OCI-LY1 (cell line): ENCODE results near the gene STK16.

Source experiments
- H2AFZ ChIP-seq: fragments of 200-600 bp; sonication (generic), shearing (Covaris generic); 2 replicates; pipeline ENCODE4 v1.6.0; 2014; ENCODE audit warnings: antibody characterized with exemption, mild to moderate bottlenecking, low read length
- H3F3A ChIP-seq: fragments of 200-600 bp; sonication (generic), shearing (Covaris generic); 2 replicates; pipeline ENCODE4 v1.6.0; 2014; ENCODE audit warnings: mild to moderate bottlenecking, antibody characterized with exemption, low read length, moderate library complexity; ENCODE audit not compliant: insufficient read depth
- H3K27ac ChIP-seq: fragments of 200-600 bp; sonication (generic); 2 replicates; pipeline ENCODE4 v1.5.1; 2014; ENCODE audit warnings: low read length, mixed run types, mild to moderate bottlenecking, low read depth; ENCODE audit not compliant: poor library complexity, severe bottlenecking
- H3K27me3 ChIP-seq: fragments of 200-600 bp; sonication (generic); 2 replicates; pipeline ENCODE4 v1.6.0; 2014; ENCODE audit warnings: antibody characterized with exemption, mild to moderate bottlenecking, low read length, moderate library complexity; ENCODE audit not compliant: insufficient read depth
- H3K36me3 ChIP-seq: fragments of 200-600 bp; sonication (generic); 2 replicates; pipeline ENCODE4 v1.6.1; 2014; ENCODE audit warnings: mild to moderate bottlenecking, antibody characterized with exemption, low read length, moderate library complexity, mixed read lengths; ENCODE audit not compliant: insufficient read depth
- H3K4me1 ChIP-seq: fragments of 200-600 bp; sonication (generic); 2 replicates; pipeline ENCODE4 v1.5.1; 2014; ENCODE audit warnings: mild to moderate bottlenecking, low read length, moderate library complexity; ENCODE audit not compliant: insufficient read depth, severe bottlenecking
- H3K4me2 ChIP-seq: fragments of 200-600 bp; sonication (generic), shearing (Covaris generic); 2 replicates; pipeline ENCODE4 v1.6.1; 2014; ENCODE audit warnings: low read length
- H3K4me3 ChIP-seq: fragments of 200-600 bp; sonication (generic); 2 replicates; pipeline ENCODE4 v1.5.1; 2014; ENCODE audit warnings: low read length, low read depth, mild to moderate bottlenecking, mixed read lengths; ENCODE audit not compliant: poor library complexity, severe bottlenecking
- H3K79me2 ChIP-seq: fragments of 200-600 bp; shearing (Covaris generic); 2 replicates; pipeline ENCODE4 v1.6.1; 2016; ENCODE audit warnings: mixed run types, low read length, mixed read lengths; ENCODE audit not compliant: insufficient read depth
- H3K9ac ChIP-seq: fragments of 200-600 bp; sonication (generic), shearing (Covaris generic); 2 replicates; pipeline ENCODE4 v1.6.1; 2014; ENCODE audit warnings: mild to moderate bottlenecking, low read length, mixed read lengths
- H3K9me2 ChIP-seq: fragments of 200-600 bp; sonication (generic), shearing (Covaris generic); 2 replicates; pipeline ENCODE4 v1.6.1; 2014; ENCODE audit warnings: low read depth, mild to moderate bottlenecking, low read length, mixed read lengths
- H3K9me3 ChIP-seq: fragments of 200-600 bp; shearing (Covaris generic); 2 replicates; pipeline ENCODE4 v1.6.1; 2014; ENCODE audit warnings: low read length, mixed read lengths
- H4K20me1 ChIP-seq: fragments of 200-600 bp; sonication (generic), shearing (Covaris generic); 2 replicates; pipeline ENCODE4 v1.6.0; 2016; ENCODE audit warnings: mild to moderate bottlenecking, low read length; ENCODE audit not compliant: insufficient read depth
- CTCF ChIP-seq: fragments of 200-600 bp; sonication (generic), shearing (Covaris generic); IDR thresholded peaks from 2 replicates; pipeline ENCODE4 v1.5.1; 2017; ENCODE audit warnings: mild to moderate bottlenecking, antibody characterized with exemption, low read length, moderate library complexity, mixed read lengths
- EZH2 ChIP-seq: fragments of 200-600 bp; sonication (generic), shearing (Covaris generic); IDR thresholded peaks from 2 replicates; pipeline ENCODE4 v1.8.0; 2017; ENCODE audit warnings: borderline replicate concordance, mixed run types, mild to moderate bottlenecking, antibody characterized with exemption, low read length, moderate library complexity, mixed read lengths

Gene STK16

GRCh38 chr2:219205165-219205538, 40.1 kb upstream of the STK16 start:
- Histone ChIP-seq H3K27me3 (no peaks in the 10 kb centered on the region), H3K9me3 (peaks cover 6% of the 10 kb centered on the region; the same call in 1 of the 2 replicates), H3K4me1 (peaks cover 21% of the 10 kb centered on the region), H3K4me3 (no peak overlapping the region), H3K4me2 (no peak overlapping the region), H4K20me1 (no peaks in the 10 kb centered on the region), H3K79me2 (no peaks in the 10 kb centered on the region), H3K9ac (no peak overlapping the region), H3F3A (0 out of 2 replicates have a peak, but pooled peaks cover 3% of the 10 kb centered on the region), H3K27ac (no peak overlapping the region), H3K36me3 (peaks cover 27% of the 10 kb centered on the region; the same call in 1 of the 2 replicates), H2AFZ (no peak overlapping the region), H3K9me2 (no peaks in the 10 kb centered on the region)
- no peak for TF ChIP-seq CTCF
- no peak for TF ChIP-seq EZH2

- Histone ChIP-seq H3K27me3 (no peaks in the 10 kb centered on the region), H3K4me1 (peaks cover 21% of the 10 kb centered on the region), H3K27ac (peak overlapping the region; percentile 72), H3K4me3 (peak overlapping the region; percentile 70), H4K20me1 (no peaks in the 10 kb centered on the region), H3K79me2 (no peaks in the 10 kb centered on the region), H3K9me2 (no peaks in the 10 kb centered on the region), H3K9ac (peak overlapping the region; percentile 82), H3F3A (0 out of 2 replicates have a peak, but pooled peaks cover 3% of the 10 kb centered on the region), H3K4me2 (peak overlapping the region; percentile 86), H3K9me3 (peaks cover 6% of the 10 kb centered on the region; the same call in 1 of the 2 replicates), H2AFZ (peak overlapping the region; percentile 24; the same call in 1 of the 2 replicates), H3K36me3 (peaks cover 35% of the 10 kb centered on the region; the same call in 1 of the 2 replicates)
- no peak for TF ChIP-seq CTCF
- no peak for TF ChIP-seq EZH2
These were observed 39.3 kb upstream of the STK16 start for GRCh38 chr2:219205981-219206327.

- Histone ChIP-seq H3K9me2 (no peaks in the 10 kb centered on the region), H2AFZ (peak within 1 kb of the TSS; percentile 24; the same call in 1 of the 2 replicates), H3K4me3 (peak within 1 kb of the TSS; percentile 70), H3K79me2 (no peaks in the 10 kb centered on the region), H4K20me1 (no peaks in the 10 kb centered on the region), H3K4me2 (peak within 1 kb of the TSS; percentile 86), H3K27ac (peak within 1 kb of the TSS; percentile 77), H3F3A (0 out of 2 replicates have a peak, but pooled peaks cover 3% of the 10 kb centered on the region), H3K9me3 (peaks cover 6% of the 10 kb centered on the region; the same call in 1 of the 2 replicates), H3K27me3 (no peaks in the 10 kb centered on the region), H3K36me3 (peaks cover 38% of the 10 kb centered on the region; the same call in 1 of the 2 replicates), H3K4me1 (peaks cover 21% of the 10 kb centered on the region), H3K9ac (peak within 1 kb of the TSS; percentile 82)
- TF ChIP-seq CTCF (no peak), EZH2 (no peak)
These were observed 38.7 kb upstream of the STK16 start, which contains the start of gene ZFAND2B for GRCh38 chr2:219206328-219207133. TSS of gene ZFAND2B (plus strand) at chr2:219206782. CDS start at chr2:219206988, 206 bp downstream.
